ES-I3 (cell line): ENCODE data around the gene ABCA13.

Source experiments
- H3K36me3 ChIP-seq: 2 replicates; pipeline ENCODE4 v1.6.1; 2013; ENCODE audit warnings: mild to moderate bottlenecking, low read length, control low read depth, moderate library complexity; ENCODE audit not compliant: insufficient read depth
- H3K4me1 ChIP-seq: 2 replicates; pipeline ENCODE4 v1.6.1; 2013; ENCODE audit warnings: mild to moderate bottlenecking, control low read depth, low read length; ENCODE audit not compliant: insufficient read depth
- H3K9ac ChIP-seq: 2 replicates; pipeline ENCODE4 v1.6.1; 2013; ENCODE audit warnings: low read depth, mild to moderate bottlenecking, low read length, moderate library complexity
- H3K9me3 ChIP-seq: 2 replicates; pipeline ENCODE4 v1.6.1; 2013; ENCODE audit warnings: mild to moderate bottlenecking, low read length, moderate library complexity; ENCODE audit not compliant: control insufficient read depth, insufficient read depth

The ABCA13 gene

GRCh38 chr7:48274662-48275061, 103.4 kb downstream of the ABCA13 start:
- Histone ChIP-seq H3K4me1 (no peaks in the 10 kb centered on the region), H3K9ac (no peak overlapping the region), H3K36me3 (no peaks in the 10 kb centered on the region), H3K9me3 (no peaks in the 10 kb centered on the region)

- Histone ChIP-seq H3K9ac (no peak overlapping the region), H3K4me1 (no peaks in the 10 kb centered on the region), H3K36me3 (no peaks in the 10 kb centered on the region), H3K9me3 (no peaks in the 10 kb centered on the region)
Measured at GRCh38 chr7:48279420-48279819, 108.2 kb downstream of the ABCA13 start.

- no peak overlapping the region for H3K9ac ChIP-seq
- no peaks in the 10 kb centered on the region for H3K4me1 ChIP-seq
- no peaks in the 10 kb centered on the region for H3K36me3 ChIP-seq
- no peaks in the 10 kb centered on the region for H3K9me3 ChIP-seq
Measured at GRCh38 chr7:48280100-48280499, 108.8 kb downstream of the ABCA13 start.

GRCh38 chr7:48285373-48285772, 114.1 kb downstream of the ABCA13 start:
- H3K4me1 ChIP-seq: no peaks in the 10 kb centered on the region
- H3K36me3 ChIP-seq: no peaks in the 10 kb centered on the region
- H3K9me3 ChIP-seq: no peaks in the 10 kb centered on the region
- H3K9ac ChIP-seq: no peak overlapping the region

GRCh38 chr7:48286836-48287235, 115.6 kb downstream of the ABCA13 start:
- H3K36me3 ChIP-seq: no peaks in the 10 kb centered on the region
- no peaks in the 10 kb centered on the region for H3K4me1 ChIP-seq
- no peaks in the 10 kb centered on the region for H3K9me3 ChIP-seq
- no peak overlapping the region for H3K9ac ChIP-seq

GRCh38 chr7:48289656-48290055, 118.4 kb downstream of the ABCA13 start:
- no peaks in the 10 kb centered on the region for H3K4me1 ChIP-seq
- no peak overlapping the region for H3K9ac ChIP-seq
- no peaks in the 10 kb centered on the region for H3K9me3 ChIP-seq
- H3K36me3 ChIP-seq: no peaks in the 10 kb centered on the region

- no peaks in the 10 kb centered on the region for H3K36me3 ChIP-seq
- H3K4me1 ChIP-seq: no peaks in the 10 kb centered on the region
- H3K9me3 ChIP-seq: no peaks in the 10 kb centered on the region
- no peak overlapping the region for H3K9ac ChIP-seq
Measured at GRCh38 chr7:48292949-48293348, 121.7 kb downstream of the ABCA13 start.

- Histone ChIP-seq H3K9ac (no peak overlapping the region), H3K9me3 (no peaks in the 10 kb centered on the region)
Measured at GRCh38 chr7:48295296-48295971, 124.2 kb downstream of the ABCA13 start.

GRCh38 chr7:48296966-48297365, 125.7 kb downstream of the ABCA13 start:
- no peaks in the 10 kb centered on the region for H3K9me3 ChIP-seq

More at GRCh38 chr7:48295296-48295971, 124.2 kb downstream of the ABCA13 start:
- Histone ChIP-seq H3K4me1 (peaks cover 16% of the 10 kb centered on the region), H3K36me3 (no peaks in the 10 kb centered on the region)

GRCh38 chr7:48298779-48299178, 127.5 kb downstream of the ABCA13 start:
- Histone ChIP-seq H3K36me3 (no peaks in the 10 kb centered on the region), H3K4me1 (peaks cover 24% of the 10 kb centered on the region), H3K9ac (no peak overlapping the region), H3K9me3 (no peaks in the 10 kb centered on the region)

More at GRCh38 chr7:48296966-48297365, 125.7 kb downstream of the ABCA13 start:
- H3K36me3 ChIP-seq: no peaks in the 10 kb centered on the region
- H3K9ac ChIP-seq: no peak overlapping the region
- peaks cover 24% of the 10 kb centered on the region for H3K4me1 ChIP-seq

GRCh38 chr7:48299580-48300169, 128.4 kb downstream of the ABCA13 start:
- H3K9ac ChIP-seq: no peak overlapping the region
- H3K9me3 ChIP-seq: no peaks in the 10 kb centered on the region
- H3K36me3 ChIP-seq: no peaks in the 10 kb centered on the region
- peaks cover 24% of the 10 kb centered on the region for H3K4me1 ChIP-seq

GRCh38 chr7:48300301-48300700, 129.0 kb downstream of the ABCA13 start:
- H3K4me1 ChIP-seq: peaks cover 24% of the 10 kb centered on the region
- H3K9ac ChIP-seq: no peak overlapping the region
- H3K36me3 ChIP-seq: no peaks in the 10 kb centered on the region
- H3K9me3 ChIP-seq: no peaks in the 10 kb centered on the region

- no peaks in the 10 kb centered on the region for H3K9me3 ChIP-seq
- no peak overlapping the region for H3K9ac ChIP-seq
- H3K36me3 ChIP-seq: no peaks in the 10 kb centered on the region
- H3K4me1 ChIP-seq: peaks cover 24% of the 10 kb centered on the region
Measured at GRCh38 chr7:48301201-48301600, 129.9 kb downstream of the ABCA13 start.

GRCh38 chr7:48304641-48305040, 133.4 kb downstream of the ABCA13 start:
- Histone ChIP-seq H3K4me1 (peaks cover 16% of the 10 kb centered on the region), H3K9me3 (no peaks in the 10 kb centered on the region), H3K36me3 (no peaks in the 10 kb centered on the region), H3K9ac (no peak overlapping the region)

- H3K4me1 ChIP-seq: peaks cover 5% of the 10 kb centered on the region
- H3K9me3 ChIP-seq: no peaks in the 10 kb centered on the region
- H3K36me3 ChIP-seq: no peaks in the 10 kb centered on the region
- no peak overlapping the region for H3K9ac ChIP-seq
Measured at GRCh38 chr7:48305661-48306060, 134.4 kb downstream of the ABCA13 start.
